ENCODE measurements around the gene PDXDC1.
"Not testable (repeated sequence)": the region's sequence is repeated elsewhere in the genome, so short reads cannot be mapped to it uniquely, and the experiment has no call there.

The PDXDC1 gene

DNA sequence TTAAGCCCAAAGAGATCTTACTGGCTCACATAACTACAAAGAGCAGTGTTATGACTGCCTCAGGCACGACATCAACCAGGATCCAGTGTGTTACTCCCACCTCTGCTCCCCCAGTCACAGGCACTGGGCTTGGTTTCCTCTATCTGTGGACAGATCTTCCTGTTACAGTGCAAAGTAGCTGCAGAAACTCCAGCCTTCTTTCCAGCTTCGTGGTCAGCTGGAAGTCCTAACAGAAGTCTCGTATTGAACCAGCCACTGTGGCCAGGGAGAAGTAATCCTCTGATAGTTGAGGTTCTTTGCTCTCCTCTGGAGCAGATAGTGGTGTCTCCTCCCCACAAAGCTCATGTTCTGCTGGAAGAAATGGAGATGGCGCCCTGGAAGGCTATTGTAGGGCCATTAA, 41.5 kb downstream of the PDXDC1 start:
- peak; percentile 78 to 91 (median 89) for DNase-seq

DNA sequence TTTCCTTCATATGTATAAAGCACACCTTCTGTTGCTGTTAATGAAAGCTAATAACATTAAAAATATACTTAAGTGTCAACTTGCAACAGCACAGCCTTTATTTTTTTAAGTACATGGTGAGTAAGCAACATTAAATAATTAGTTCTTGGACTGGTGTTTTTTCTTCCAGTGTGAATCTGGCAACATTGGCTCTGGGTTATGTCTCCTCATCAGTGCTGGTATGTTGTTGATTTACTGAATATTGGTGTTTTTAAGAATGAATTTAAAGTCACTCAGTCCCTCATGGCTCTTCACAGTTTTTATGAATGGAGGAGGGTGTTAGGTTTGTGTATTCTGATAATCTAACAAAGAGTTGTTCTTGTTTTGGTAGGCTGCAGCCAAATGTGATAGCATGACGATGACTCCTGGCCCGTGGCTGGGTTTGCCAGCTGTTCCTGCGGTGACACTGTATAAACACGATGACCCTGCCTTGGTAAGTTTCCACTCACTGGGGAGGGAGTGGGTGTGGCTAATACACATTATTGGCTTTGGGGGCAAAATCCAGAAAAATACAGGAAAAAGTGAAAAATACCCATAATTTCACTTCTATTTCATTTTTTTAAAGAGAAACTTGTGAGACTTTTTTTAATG, 42.2 kb downstream of the PDXDC1 start:
- peak; percentile 23 to 68 (median 54) for DNase-seq

DNA sequence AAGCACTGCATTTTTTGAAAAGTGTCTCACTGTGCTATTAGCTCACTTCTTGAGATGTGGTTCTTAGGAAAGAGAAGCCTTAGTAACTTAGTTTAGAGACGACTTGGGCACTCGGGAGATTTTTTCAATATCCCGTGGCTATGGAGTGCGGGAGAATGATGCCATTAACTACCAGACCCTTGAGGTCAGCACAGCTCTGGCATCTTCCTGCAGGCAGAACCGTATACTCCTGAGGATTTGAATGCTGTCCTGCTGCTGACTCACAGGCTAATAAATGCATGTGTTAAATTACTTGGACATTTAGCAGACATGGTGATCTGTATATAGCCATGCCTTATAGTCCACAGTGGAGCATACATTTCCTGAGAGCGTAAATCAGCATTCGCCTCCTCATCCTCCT, 46.6 kb downstream of the PDXDC1 start:
- DNase-seq, result not testable (repeated sequence)

DNA sequence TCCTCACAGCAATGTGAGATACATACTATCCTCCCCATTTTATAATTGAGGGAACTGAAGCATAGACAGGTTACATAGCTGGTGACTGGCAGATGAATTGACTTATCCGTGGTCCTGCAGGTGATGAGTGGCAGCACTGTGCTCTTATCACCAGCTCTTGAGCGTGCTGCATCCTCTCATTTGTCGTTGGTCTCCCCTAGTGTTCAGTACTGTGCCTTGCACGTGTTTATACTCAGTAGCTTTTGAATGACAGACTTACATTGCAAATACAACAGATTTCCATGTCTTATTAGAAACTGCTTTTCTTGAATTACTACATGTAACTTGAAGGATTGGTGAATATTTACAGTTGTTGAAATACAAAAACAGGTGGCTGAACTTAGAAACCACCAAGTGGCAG, 47.4 kb downstream of the PDXDC1 start:
- peak; percentile 43 to 63 (median 60) for DNase-seq

DNA sequence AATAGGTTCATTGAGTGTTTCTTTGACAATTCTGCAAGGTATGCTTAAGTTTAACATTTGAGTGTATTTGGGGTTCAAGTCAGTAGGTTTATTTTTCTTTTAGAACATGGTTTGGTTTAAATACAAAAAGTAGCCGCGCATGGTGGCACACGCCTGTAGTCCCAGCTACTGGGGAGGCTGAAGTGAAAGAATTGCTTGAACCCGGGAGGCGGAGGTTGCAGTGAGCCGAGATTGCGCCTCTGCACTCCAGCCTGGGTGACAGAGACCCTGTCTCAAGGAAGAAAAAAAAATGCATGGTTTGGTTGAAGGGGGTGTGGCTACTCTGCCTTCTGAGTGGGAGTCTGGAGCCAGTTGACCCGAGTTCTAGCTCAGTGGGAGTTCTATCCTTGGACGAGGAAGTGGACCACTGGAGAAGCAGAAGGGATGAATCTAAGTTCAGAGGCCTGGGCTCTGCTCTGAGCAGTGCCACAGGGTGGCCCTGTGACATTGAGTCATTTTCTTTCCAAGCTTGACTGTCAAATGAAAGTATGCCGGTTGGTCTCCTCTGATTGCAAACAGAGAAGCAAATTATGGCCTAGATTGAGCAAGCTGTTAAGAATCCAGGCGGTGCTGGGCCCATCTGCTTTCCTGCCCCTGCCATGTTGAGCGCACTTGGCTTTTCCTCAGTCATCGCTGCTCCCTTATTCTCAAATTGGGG, 48.7 kb downstream of the PDXDC1 start:
- DNase-seq, result peak; percentile 82 to 94 (median 92)

DNA sequence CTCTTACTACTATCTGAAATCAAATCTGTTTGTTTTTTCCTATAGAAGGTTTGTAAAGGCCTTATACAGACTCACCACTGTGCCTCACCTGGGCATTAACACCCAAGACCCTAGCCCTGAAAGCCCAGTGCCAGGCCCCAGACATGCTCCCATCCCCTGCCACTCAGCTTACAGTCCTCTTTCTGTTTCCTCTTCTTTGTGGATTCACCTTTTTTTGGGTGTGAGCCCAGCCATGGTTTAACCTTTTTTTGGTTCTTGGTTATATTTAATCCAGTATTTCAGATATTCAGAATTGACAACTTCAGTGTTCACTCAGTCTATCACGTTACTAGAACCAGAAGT, 50.0 kb downstream of the PDXDC1 start:
- not testable (repeated sequence) for DNase-seq

DNA sequence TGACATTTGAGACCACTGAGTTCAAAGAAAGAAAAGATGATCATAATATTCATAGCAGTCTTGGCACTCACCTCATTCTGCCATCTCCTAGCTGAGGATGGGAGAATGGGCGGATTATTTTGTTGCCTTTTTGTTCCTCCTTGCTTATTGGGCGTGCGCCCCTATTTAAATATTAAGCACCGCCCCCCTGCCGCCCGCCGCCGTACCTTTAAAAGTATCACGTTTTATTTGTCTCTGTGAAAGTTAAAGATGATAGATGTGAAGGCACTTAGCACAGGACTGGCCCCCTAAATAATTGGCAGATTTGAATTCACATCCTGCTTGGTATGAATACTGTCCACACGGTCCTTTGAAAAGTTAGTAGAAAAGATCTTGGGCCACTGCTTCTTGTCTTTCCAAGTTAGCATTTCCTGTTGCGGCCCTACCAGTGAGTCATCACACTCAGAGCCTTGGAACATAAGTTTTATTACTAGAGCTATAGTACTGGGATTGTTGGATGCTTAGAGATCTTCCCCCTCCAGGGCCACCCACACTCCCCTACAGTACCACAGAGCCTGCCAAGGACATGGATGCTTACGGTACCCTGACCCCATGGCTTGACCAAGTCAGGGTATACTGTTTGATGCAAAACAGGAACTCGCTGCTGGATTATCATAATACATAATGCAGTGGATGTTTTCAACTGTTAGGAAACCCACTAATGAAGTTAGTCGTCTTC, 50.6 kb downstream of the PDXDC1 start:
- DNase-seq, result peak; percentile 32 to 55 (median 54)

DNA sequence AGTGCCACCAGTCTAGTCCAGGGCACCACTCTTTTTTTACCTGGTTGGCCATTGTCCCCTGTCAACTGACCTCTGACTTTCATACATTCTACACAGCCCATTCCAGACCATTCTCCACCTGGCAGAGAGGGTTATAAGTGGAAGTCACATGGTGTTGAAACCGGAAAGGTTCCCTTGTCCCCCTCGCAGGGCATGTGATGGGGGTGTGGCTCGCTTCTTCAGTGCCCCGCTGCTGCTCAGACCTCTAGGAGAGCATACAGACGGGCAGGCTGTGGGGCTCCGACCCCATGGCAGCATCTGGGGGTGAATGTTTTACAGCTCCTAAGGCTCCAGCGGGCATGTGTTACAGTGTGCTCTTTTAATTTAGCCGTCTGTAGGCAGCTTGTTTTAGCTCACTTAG, 52.2 kb downstream of the PDXDC1 start:
- DNase-seq, result not testable (repeated sequence)

DNA sequence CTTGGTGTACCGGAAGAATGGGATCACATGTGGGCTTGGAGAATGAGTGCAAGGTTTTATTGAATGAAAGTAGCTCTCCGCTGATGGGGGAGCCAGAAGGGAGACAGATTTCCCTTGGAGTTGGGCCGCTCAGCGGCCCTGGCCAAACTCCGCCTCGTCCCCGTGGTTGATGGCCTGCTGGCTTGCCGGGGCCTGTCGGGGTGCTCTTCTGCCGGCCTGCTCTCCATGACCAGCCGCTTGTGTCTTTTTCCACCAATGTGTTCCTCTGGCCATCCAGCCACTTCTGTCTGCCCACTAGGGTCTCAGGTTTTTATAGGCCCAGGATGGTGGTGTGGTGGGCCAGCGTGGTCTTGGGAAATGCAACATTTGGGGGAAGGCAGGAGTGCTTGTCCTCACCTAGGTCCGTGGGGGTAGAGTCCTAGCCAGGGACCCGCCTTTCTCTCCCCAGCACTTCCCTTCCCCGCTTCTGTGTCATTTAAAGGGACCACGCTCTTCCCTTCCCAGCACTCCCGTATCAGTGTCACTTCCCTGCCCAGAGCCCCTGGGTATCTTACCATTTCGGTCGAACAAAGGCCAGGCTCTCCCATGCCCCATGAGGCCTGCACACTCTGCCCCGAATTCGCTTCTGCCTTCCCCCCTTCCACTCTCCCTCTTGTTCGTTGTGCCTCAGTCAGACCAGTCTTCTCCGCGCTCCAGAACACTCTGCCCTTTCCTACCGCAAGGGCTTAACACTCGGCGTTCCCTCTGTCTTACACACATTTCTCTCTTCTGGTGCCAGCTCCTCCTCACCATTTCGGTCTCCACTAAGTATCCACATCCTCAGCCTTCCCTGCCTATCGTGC, 52.9 kb downstream of the PDXDC1 start:
- peak in 2 of 4 experiments; percentile 31 to 43 for DNase-seq

DNA sequence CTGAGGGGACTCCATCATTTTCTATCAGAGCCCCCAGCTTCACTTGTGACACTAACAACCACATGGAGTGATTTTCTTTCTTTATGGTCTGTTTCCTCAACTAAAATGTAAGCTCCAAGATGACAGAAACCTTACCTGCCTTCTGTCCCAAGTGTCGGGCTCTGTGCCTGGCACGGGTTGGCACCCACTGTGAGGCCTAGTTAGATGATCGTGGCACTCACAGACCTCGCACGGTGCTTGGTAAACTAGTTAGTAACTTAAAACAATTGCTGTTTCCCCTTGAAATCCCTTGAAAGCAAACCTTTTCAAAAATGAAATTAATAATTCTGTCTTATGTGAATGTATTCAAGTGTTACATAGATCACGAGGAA, 53.5 kb downstream of the PDXDC1 start:
- not testable (repeated sequence) for DNase-seq

DNA sequence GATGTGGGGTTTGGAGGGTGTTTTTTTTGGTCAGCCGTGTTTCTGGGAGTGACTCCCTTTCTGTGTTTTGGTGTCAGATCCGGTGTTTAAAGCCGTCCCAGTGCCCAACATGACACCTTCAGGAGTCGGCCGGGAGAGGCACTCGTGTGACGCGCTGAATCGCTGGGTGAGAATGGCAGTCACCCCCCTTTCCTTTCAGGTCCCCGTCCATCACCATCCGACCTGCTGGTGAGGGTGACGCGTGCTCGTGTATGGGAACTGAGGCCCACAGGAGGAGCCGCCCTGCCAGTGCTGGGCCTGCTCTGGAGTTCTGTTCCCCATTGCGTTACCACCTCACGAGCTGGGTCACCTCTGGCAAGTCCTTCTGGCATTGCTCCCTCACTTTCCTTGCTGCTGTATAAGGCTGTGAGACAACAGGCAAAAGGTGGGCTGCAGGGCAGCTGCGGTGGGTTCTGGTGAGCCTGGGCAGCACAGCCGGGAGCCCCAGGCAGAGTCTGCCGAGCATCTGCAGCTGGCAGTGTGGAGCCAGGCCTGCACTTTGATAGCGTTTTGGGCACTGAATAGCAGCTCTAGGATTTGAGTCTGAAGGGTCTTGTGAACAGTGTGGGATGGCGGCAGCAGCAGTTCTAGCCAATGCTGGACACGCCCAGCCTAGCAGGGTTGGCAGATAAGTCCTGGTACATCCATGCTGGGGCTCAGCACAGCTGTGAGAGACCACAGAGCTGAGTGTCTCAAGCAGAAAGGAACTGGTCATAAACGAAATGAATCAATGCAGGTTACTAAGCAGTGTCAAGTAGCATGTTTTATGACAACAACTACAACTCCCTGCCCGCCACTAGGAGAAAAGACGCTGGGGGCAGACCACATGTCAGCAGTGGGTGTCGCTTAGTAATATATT, 54.2 kb downstream of the PDXDC1 start:
- peak in 2 of 4 experiments; percentile 29 to 35 for DNase-seq

DNA sequence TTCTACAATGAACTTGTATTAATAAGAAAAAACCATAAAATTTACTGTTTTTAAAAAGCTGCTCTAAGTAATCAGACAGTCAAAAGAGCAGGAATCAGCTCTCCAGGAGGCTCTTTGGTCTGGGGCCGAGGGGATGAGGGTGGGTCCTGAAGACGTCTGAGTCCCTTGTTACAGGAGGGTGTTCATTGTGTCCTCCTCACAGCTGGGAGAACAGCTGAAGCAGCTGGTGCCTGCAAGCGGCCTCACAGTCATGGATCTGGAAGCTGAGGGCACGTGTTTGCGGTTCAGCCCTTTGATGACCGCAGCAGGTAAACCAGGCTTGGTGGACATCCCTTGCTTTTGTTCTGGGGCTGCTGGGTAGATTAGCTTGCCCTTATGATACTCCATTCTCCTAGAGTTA, 54.9 kb downstream of the PDXDC1 start:
- not testable (repeated sequence) for DNase-seq

DNA sequence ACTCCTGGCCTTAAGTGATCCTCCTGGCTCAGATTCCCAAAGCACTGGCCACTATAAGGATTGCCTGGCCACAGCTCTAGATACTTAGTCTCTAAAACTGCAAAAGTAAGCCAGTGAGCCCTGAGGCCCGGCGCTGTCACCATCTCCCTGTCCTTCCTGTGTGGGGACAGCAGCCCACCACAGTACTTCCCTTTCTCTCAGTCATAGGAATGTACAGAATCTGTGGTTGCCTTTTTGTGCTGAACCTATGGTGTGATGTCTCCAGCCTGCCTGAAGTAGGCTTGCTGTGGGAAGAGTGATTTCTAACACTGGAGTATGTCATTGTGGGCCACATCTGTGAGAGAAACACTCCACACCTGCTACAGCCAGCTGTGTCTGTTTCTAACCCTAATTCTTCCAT, 56.4 kb downstream of the PDXDC1 start:
- DNase-seq, result peak; percentile 74 to 88 (median 85)

DNA sequence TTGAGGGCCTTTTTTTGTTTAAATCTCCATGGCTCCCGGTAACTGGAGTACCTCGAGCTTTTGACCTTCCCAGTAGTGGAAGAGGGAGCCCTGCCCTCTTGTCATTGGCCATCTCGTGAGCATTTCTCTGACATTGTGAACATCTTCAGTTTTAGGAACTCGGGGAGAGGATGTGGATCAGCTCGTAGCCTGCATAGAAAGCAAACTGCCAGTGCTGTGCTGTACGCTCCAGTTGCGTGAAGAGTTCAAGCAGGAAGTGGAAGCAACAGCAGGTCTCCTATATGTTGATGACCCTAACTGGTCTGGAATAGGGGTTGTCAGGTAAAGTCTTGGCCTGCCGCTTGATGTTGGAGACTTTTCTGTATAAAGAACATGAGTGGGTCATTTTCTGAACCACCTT, 56.8 kb downstream of the PDXDC1 start:
- peak; percentile 50 to 77 (median 68) for DNase-seq

DNA sequence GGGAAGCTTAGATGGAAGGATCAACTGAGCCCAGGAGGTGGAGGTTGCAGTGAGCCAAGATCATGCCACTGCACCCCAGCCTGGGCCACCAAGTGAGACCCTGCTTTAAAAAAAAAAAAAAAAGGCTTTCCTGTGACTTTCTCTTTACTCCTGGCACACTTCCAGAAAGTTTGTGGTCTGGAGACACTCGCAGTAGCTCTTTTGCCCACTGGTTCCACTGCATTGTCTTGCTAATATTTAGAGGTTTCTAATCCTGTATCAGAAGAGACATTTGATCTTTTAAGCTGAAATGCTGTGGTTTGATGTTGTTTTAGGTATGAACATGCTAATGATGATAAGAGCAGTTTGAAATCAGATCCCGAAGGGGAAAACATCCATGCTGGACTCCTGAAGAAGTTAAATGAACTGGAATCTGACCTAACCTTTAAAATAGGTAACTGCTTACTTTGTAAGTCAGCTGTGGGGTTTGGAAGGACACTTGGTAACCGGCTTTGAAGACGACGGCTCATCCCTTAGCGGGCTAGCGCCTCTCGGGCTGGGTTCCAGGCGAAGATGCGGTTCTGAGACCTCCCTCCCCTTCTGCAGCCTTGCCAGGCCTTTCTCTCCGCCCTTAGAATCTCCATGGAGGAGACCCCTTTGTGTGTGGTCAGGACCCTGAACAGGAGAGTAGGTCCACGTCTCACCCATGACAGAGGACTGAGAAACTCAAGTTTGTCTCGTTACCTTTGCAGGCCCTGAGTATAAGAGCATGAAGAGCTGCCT, 57.9 kb downstream of the PDXDC1 start:
- DNase-seq, result peak in 3 of 4 experiments; percentile 38 to 65 (median 54)

DNA sequence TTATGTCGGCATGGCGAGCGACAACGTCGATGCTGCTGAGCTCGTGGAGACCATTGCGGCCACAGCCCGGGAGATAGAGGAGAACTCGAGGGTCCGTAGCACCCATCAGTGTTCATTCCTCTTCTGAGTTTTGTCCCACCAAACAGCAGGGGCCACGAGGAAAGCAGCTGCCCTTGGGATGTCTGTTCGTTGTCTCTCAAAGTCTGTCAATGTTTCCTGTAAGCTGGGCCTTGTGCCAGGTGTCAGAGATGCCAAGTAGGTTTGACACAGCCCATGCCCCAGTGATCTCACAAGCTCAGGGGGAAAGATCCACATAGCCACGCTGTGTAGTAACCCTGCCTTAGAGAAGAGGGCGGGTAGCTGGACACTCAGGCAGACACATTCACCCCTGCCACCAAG, 58.5 kb downstream of the PDXDC1 start:
- no peak for DNase-seq

DNA sequence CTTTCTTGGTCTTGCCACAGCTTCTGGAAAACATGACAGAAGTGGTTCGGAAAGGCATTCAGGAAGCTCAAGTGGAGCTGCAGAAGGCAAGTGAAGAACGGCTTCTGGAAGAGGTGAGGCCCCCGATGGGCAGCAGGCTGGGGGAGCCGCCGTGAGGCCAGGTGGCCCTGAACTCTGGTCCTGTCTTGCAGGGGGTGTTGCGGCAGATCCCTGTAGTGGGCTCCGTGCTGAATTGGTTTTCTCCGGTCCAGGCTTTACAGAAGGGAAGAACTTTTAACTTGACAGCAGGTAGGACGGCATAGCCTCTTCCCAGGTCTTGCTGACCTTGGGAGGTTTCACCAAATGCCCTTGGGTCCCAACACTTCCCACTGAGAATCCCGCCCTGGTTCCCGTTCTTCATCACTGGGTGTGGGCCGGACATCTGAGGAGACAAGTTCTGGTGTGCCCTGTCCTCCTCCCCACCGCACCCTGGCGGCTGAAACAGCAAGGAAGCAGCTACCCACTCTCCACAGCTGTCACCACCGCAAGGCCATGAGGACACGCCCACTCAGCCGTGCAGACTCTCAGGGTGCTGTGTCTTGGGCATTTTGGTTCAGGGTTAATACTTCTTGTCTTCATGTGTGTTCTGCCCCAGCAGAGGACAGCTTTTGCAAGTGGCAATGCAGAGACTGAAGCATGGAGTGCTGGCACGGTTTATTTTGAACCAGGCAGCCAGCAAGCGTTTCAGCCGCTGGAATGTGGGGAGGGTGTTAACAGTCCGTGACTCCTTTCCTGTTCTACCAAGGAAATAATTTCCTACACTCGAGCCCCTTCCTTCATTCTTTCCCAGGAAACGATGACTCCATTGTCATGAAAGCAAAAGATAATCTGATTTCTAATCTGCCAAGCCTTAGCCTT, 59.7 kb downstream of the PDXDC1 start:
- peak in 3 of 4 experiments; percentile 52 to 59 (median 55) for DNase-seq

DNA sequence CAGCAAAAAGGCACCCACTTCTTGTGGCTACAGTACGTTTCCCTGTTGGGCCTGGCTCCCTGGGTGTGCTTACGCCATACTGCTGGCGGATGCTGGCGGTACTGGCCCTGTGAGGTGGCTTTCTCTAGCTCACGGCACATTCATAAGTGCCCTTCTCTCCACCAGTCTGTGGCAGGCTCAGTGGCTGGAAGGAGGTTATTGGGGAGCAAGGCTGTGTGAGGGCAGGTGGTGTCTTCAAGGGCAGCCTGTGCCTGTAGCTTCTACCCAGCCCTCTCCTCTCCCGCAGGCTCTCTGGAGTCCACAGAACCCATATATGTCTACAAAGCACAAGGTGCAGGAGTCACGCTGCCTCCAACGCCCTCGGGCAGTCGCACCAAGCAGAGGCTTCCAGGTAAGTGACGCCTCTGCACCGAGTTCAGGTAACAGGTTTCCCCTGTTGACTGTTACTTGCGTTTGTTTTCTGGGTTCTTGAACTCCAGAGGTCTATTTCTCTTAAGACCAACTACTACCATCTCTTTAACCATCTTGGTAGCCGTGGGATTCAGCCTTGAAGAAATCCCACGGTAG, 60.4 kb downstream of the PDXDC1 start:
- DNase-seq, result no peak

DNA sequence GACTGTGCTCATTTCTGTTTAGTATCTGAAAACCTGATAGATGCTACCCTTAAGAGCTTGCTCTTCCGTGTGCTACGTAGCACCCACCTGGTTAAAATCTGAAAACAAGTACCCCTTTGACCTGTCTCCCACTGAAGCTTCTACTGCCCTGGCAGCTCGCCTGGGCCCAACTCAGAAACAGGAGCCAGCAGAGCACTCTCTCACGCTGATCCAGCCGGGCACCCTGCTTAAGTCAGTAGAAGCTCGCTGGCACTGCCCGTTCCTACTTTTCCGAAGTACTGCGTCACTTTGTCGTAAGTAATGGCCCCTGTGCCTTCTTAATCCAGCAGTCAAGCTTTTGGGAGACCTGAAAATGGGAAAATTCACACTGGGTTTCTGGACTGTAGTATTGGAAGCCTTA, 62.2 kb downstream of the PDXDC1 start:
- no peak for DNase-seq

DNA sequence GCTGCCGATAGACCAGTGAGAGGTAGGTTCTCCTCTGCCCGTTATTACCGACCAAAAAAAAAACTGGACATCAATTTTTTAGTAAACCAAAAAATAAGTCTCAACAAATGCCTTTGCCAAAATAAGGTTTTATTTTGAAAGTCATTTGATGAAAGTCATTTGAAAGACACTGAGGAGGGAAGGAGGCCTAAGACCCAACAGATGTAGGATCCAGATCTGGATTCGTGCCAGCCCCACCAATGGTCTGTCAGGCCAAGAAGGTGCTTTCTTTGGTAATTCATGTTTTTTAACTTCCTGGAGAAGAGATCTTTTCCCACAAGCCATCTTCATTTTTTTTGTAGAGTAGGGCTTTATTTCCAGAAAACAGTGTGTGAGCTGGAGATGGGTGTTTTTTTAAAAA, 62.9 kb downstream of the PDXDC1 start:
- DNase-seq, result no peak
